GM21423 (cell line): ENCODE results near the gene GPR151.
"Not testable (repeated sequence)": the region's sequence is repeated elsewhere in the genome, so short reads cannot be mapped to it uniquely, and the experiment has no call there.

Experiments used
- ATAC-seq: cut with Tn5 transposase; IDR thresholded peaks from one replicate; pipeline ENCODE4 v1.9.1; 2021; ENCODE audit warnings: mild to moderate bottlenecking, moderate library complexity; ENCODE audit not compliant: unreplicated experiment

The GPR151 gene

DNA sequence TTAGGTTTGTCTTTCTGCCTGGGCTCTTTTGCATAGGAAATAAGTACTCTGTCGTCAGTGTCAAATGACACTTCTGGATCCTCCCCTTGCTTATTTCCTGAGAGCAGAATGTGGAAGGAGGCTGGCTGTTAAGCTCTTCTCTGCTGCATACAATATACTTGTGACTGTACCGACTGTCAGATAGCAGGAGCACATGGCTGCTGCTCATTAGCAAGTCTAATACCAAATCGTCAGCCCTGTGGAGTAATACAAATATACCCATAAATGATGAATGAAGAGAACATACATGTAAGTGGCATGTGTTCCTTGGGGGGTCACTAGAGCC, at the start of gene GPR151:
Gene GPR151, minus strand, starts transcription at position 40 of the 325 bp plus-strand sequence. CDS start 77 bp downstream, outside the sequence.
- ATAC-seq = no peak

DNA sequence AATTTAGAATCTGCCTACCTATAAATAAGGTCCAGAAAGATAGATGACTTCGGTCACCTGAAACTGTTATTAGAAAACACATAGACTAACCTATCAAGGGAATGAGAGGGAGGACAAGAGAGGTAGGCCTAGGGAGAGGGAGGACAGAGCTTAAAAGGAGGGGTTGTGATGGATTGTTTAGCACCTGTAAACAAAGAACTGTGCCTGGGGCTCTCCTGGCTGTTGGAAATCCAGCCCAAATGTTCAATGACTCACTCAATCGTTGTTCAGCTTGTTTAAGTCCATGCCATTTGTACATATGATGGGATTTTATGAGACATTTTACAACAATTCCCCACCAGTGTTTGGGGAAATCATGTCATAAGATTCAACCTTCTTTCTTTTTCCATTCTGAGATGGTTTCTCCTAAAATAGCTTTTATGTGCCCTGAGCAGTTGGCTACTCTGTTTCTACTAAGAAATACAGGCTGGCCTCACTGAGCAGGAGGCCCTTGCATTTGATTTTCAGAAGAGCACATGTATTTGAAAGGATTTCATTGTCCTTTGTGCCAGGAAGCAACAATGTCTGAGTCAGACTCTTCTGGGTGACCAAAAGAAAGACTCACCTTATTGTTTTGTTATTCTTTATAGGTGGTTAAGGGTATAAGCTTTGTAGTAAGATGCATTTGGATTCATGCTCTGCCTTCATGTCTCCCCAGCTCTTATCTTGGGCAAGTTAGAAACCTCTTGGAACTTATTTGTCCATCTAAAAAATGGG, 48.2 kb upstream of the GPR151 start:
- ATAC-seq = no peak

DNA sequence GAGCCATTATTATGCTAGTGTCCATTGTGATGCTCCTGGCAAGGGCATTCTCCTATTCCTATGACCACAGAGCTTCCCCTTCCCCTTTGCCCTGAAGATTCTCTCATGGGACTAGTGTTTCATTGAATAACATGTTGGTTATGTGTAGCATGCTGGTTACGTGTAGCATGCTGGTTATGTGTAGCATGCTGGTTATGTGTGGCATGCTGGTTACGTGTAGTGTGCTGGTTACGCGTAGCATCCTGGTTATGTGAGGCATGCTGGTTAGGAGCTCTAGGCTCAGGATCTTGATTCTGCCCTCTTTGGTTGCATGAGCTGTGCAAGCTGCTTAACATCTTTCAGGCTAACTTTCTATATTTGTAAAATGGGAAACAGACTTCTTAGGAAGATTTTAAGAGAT, 46.5 kb upstream of the GPR151 start:
- no peak for ATAC-seq

DNA sequence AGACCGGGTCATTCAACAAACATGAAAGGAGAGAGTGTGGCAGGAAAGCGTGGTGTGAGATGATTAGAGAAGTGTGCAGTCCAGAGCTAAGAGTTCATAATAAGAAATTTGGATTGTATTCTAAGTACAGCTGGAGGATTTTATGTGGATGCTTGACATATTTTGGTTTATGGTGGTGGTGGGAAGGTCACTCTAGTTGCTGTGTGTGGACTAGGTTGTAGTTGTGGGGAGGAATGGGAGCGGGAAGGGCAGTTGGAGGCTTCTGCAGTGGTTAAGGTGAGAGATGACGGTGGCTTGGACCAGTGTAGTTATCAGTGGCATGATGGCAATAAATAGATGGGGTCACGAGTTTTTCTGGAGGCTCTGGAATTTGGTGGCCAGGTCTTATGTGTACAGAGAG, 45.7 kb upstream of the GPR151 start:
- no peak for ATAC-seq

DNA sequence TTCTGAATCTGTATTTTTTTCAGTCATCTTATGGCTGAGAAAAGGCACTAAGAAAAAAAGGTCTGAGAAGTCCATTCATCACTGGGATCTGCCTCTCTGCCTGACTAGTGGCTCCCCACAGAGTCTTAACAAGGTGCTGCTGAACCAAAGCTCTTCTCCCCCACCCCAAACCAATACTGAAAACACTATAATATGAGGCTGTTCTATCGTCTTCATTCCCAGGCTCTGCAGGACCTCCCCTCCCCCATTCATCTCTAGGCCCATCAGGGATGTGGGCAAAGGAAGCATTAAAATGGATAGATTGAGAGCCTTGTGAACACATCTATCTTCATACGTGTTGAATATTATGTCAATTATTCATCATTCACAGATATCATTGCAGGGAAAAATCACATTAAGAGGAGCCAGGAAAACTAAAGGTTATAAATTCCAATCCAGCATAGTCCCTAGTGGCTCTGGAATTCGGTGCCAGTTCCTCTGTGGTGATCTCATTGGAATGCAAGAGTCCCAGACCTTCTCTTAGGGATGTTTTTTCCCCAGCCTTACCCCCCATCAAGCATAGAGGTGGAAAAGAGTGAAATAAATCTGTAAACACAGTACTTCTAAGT, 44.3 kb upstream of the GPR151 start:
- no peak for ATAC-seq

DNA sequence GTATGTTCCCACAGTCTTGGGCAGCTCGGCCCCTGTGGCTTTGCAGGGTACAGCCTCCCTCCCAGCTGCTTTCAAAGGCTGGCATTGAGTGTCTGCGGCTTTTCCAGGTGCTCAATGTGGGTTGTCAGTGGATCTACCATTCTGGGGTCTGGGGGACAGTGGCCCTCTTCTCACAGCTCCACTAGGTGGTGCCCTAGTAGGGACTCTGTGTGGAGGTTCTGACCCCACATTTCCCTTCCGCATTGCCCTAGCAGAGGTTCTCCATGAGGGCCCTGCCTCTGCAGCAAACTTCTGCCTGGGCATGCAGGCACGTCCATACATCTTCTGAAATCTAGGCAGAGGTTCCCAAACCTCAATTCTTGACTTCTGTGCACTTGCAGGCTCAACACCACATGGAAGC, 40.9 kb upstream of the GPR151 start:
- not testable (repeated sequence) for ATAC-seq

DNA sequence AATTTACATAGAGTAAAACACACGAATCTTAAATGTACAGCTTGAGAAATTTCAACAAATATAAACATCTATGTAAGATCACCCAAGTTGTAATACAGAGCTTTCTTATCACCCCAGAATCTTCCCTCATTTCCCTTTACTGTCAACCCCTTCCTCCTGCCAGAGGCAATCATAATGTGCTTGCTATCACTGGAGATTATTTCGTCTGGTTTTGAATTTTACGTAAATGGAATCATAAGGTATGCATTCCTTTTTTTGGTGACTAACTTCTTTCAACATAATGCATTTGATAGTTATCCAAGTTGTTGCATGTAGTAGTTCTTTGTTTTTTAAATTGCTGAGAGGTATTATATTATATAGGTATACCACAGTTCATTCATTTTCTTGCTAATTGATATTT, 37.5 kb upstream of the GPR151 start:
- no peak for ATAC-seq

DNA sequence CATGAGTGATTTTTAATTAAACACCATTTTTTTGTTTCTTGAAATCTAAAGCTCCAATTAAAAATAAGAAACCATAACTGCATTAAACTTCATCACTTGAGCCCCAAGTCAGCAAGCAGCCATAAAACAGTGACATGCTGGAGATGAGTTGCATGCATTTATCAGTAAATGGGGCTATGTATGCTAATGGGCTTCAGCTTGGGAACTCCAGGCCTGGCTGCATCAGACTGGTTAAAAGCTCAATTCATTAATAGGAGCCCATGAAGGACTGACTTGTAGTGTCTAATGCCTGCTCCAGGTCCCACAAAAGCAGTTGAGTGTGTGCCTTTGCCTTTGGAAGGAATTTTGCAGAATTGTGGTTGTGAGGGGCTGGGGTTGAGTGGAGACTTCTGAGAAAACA, 33.6 kb upstream of the GPR151 start:
- ATAC-seq = no peak

DNA sequence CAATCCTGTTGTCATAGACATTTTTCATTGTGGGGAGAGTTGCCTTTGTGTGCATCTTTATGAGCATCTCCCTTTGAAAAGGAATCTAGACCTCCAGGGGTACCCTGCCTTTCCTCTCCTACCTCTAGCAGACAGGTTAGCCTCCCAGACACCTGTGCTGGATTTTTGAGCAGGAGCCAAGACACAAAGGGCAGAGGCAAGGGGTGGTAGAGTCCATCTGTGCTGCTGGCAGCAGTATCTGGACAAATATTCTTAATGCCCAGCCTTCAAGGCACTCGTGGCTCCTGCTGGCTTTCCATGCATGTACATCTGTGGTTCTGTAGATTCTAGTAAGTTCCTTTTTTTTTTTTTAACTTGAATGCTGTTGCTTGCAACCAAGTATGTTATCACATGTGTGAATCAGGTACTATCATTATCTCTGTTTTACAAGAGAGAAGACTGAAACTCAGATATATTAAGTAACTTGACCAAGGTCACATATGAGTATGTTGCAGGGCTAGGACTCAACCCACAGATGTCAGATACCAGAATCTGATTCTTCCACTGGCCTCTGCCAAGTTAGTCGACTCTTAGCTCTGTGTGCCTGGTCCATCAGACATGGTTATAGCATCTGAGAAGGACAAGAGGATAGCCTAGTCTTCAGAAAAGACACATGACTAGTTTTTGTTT, 32.9 kb upstream of the GPR151 start:
- ATAC-seq = no peak

DNA sequence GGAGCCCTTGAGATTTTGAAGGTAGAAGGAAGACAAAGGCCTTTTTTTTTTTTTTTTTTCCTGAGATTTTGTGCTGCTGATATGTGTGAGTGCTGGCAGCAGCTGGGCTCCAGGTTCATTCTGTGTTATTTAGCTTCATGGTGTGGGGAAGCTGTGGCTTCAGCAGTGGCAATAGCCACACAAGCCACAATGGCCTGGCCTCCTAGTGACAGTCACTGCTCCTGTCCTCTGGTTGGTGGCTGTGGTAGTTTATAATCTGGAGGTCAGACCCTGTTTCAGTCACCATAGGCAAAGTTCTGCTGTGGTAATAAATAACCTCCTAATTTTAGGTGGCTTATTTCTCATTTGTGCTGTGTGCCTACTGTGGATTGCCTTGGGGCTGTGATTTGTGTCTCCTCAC, 28.2 kb upstream of the GPR151 start:
- no peak for ATAC-seq

DNA sequence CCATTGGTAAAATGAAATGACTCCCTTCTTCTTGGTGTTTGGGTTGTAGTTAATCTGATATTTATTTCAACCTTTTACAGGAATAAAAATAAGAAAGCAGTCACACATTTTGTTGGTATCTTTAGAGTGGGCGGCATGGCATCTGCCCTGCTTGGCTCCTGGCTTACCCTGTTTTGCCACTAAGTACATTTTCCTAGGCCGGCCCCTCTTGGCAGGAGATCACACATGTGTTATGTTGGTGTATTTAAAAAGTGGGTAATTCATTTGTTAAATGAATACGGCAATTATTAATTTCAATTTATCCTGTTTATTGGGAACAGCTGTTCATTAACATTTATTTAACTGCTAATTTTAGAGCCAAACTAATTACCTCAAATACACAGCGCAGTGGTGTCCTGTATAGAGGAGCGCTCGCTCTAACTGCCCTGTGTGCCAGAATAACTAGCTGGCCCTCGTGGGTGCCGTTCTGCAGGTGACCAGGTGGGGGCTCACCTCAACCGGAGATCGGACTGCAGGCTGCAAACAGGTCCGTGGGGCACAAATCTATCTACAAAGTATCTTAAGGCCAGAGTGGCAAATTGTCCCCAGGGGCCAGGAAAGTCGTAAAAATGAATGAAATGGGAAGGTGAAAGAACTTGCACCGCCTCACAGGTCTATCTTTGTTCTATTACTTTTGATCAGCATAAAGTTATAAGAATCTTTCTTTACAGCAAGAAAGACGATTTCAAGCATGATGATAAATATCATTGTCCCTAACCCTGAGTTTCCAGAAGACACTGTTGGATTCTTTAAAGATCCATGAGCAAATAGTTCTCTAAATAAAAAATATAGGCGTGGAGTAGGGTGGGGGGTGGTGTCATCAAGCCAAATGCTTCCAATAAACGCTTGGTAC, 26.2 kb upstream of the GPR151 start:
- peak; percentile 99 for ATAC-seq

DNA sequence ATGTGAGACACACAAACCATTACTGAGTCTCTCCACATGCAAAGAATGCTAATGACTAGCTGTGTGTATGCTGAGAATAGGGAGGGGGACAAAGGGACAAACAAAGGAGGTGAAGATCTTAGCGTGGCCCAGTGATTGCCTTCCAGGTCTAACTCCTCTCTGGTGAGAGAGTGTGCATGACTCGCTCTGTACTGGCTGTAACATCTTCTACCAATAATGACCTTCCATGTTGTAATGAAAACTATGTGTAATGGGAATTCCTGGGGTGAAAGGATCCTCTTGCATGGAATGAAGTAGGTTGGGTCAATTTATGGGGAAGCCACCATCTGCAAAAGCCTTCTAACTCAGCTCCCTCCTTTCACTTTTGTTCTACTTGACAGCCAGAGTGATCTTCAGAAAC, 24.4 kb upstream of the GPR151 start:
- no peak for ATAC-seq

DNA sequence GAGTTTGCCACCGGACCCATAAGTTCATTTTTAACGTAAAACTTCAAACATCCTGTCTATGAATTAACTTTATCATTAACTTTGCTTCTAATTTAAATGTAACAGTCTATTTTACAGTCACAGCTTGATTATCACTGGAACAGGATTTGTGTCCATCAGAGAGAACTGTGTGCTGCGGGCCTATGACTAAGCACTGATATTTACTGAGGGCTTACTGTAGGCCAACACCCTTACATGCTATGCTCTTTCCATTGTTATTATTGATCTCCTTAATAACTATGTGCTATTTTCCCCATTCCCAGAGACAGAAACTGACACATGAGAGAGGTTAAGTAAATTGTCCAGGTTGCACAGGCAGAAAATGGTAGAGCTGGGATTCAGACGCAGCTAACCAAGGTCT, 24.0 kb upstream of the GPR151 start:
- no peak for ATAC-seq

DNA sequence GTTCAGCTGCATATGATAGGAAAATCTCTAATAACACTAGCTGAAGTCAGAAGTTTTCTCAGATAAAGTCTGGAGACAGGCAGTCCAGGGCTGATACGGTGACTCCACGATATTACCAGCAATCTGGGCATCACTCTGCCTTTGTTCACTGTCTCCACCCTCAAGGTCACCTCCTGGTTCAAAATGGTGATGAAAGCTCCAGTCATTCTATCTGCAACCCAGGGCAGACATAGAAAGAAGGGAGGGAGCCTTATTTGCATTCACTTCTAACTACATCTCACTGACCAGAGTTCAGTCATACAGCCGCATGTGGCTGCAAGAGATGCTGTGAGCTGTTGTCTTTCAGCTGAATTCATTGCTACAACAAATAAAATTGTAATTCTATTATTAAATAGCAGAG, 22.4 kb upstream of the GPR151 start:
- ATAC-seq = no peak

DNA sequence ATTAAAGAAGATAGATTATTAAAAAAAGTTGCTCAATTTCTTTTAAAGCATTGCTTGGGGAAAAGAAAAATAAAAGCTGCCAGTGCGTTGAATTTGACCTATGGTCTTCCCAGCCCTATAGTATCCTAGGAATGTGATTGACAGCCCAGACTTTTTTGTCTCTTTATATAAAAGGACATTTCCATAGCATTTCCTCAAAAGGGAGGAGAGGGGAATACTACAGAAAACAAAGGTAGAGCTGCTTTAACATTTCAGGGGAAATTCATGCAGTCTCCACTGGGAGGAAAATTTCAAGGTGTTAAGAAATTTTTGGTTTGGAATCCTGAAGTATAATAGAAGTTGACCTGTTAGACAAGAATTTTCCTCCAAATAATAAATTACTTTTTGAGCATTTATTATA, 17.9 kb upstream of the GPR151 start:
- no peak for ATAC-seq

DNA sequence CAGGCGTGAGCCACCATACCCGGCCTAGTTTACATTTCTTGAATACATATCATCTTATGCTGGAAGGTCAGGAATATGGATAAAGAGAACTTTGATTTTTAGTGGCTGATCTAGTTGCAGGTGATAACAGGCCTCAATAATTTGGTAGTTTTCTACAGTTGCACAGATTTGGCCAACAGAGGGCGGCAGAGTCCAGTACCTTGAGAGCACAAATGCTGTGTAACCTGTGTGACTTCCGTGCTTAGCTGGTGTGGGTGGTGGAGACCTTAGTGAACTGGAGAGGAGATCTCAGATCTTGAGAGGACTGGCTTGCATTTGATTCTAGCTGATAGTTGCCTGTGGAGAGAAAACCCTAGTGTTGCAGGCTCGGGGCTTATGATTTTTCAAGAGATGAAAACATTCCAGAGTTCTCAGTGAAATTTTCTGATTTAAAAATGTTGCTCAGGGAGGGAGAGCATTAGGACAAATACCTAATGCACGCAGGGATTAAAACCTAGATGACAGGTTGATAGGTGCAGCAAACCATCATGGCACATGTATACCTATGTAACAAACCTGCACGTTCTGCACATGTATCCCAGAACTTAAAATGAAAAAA, 17.4 kb upstream of the GPR151 start:
- ATAC-seq = peak; percentile 94

DNA sequence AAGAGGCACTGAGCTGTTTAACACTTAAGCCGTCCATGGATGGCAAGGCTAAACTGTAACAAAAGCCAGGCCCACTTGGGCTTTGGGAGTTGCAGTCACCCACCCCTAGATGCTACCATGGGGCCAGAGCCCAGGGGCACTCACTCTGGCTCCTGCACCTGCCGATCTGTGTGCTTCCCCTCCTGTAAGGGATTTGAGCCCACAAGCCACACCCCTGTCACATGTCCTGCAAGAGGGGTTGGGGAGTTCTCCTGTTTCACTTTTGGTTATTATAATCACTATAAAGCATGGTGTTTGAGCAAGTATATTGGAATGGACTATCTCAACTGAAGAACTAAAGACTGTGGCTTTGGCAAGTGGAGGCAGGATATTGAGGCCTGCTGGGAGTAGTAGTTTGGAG, 14.0 kb upstream of the GPR151 start:
- peak; percentile 61 for ATAC-seq

DNA sequence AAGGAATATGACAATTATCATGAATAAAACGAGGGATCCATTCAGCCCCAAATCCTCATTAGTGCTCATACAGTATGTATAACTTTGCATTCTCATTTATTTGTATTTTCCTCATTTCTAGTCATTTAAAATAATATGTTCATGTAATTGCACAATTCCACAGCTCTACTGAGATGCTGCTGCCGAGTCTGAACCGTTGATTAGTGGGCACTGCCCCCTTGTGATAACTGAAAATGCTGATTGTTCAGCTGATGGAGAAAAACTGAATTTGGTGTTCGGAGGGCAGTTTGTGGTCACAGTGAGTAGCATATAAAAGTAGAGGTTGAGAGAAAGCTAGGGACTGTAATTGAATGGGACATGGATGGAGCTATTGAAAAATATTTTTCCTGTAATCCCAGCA, 12.2 kb upstream of the GPR151 start:
- ATAC-seq = no peak

DNA sequence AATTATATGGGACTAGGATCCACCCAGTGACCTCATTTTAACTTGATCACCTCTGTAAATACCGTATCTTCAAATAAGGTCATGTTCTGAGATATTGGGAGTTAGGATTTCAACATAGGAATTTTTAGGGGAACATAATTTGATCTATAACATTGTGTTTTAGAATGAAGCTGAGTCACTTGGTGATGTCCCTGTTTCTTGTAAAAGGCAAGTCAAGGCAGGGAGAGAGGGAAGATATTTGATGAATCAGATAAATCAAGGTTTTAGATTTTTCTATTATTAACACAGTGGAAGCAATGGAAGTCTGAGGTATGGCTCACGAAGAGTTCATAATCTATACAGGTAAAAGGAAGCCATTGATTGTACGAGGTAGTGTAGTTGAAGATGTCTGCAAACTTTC, 11.8 kb upstream of the GPR151 start:
- ATAC-seq = no peak

DNA sequence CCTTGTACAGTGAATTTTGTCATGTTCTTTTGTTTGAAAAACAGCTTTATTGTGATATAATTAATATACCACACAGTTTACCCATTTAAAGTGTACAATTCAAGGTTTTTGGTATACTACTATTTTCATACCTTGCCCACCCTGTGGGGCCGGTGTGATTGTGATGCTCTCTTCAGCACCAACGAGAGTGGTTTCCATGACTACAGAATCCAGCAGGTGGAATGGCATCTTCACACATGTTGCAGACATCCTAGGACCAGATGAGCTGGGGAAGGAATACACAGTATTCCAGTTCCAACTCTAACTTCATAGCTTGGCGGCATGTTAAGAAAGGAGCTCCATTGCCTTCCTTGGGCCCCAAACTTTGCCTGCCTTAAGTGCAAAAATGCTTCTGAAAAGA, 7.7 kb upstream of the GPR151 start:
- no peak for ATAC-seq
